Astrocyte (in vitro differentiated cells and primary cell): ENCODE data around the gene CDK15. TPM values are rescaled to one million over a fixed set of nuclear protein-coding genes. Genes with fewer than 3 reads are reported as not detected.

Source experiments
- DNase-seq: peaks from one replicate; pipeline ENCODE4 v3.0.0-alpha.2; 2010; ENCODE audit warnings: low read depth
- FAIRE-seq: peaks from 2 replicates; lab custom pipeline; 2011; peaks lifted over from hg19 to GRCh38; lab: Jason Lieb, UNC
- H2AFZ ChIP-seq: 2 replicates; pipeline ENCODE4 v1.6.0; 2012; ENCODE audit warnings: low read depth, low read length, inconsistent platforms
- H3K27ac ChIP-seq: 2 replicates; pipeline ENCODE4 v1.5.1; 2011; ENCODE audit warnings: low read depth, low read length, inconsistent platforms
- H3K27me3 ChIP-seq: 2 replicates; pipeline ENCODE4 v1.6.0; 2011; ENCODE audit warnings: low read length, inconsistent platforms; ENCODE audit not compliant: insufficient read depth
- H3K36me3 ChIP-seq: 2 replicates; pipeline ENCODE4 v1.5.1; 2011; ENCODE audit warnings: low read length, inconsistent platforms; ENCODE audit not compliant: insufficient read depth
- H3K4me1 ChIP-seq: 2 replicates; pipeline ENCODE4 v1.5.1; 2011; ENCODE audit warnings: low read length, inconsistent platforms; ENCODE audit not compliant: insufficient read depth
- H3K4me2 ChIP-seq: 2 replicates; pipeline ENCODE4 v1.6.0; 2012; ENCODE audit warnings: low read length, inconsistent platforms
- H3K4me3 ChIP-seq: 2 replicates; pipeline ENCODE4 v1.5.1; 2011; ENCODE audit warnings: low read depth, mild to moderate bottlenecking, low read length, inconsistent platforms; ENCODE audit not compliant: insufficient read depth
- H3K79me2 ChIP-seq: 2 replicates; pipeline ENCODE4 v1.6.0; 2012; ENCODE audit warnings: mild to moderate bottlenecking, low read length, inconsistent platforms; ENCODE audit not compliant: insufficient read depth
- H3K9ac ChIP-seq: 2 replicates; pipeline ENCODE4 v1.6.0; 2012; ENCODE audit warnings: mild to moderate bottlenecking, low read length, inconsistent platforms
- H3K9me3 ChIP-seq: 2 replicates; pipeline ENCODE4 v1.5.1; 2012; ENCODE audit warnings: low read depth, mild to moderate bottlenecking, low read length, inconsistent platforms; ENCODE audit not compliant: insufficient read depth
- H4K20me1 ChIP-seq: 2 replicates; pipeline ENCODE4 v1.6.0; 2012; ENCODE audit warnings: low read length, inconsistent platforms; ENCODE audit not compliant: insufficient read depth
- H3K27ac Mint-ChIP-seq: one replicate; pipeline ENCODE4 v1.8.0; 2021; ENCODE audit warnings: mild to moderate bottlenecking, mixed read lengths; ENCODE audit not compliant: unreplicated experiment
- H3K27me3 Mint-ChIP-seq: one replicate; pipeline ENCODE4 v1.8.0; 2021; ENCODE audit warnings: low read depth, mixed read lengths; ENCODE audit not compliant: unreplicated experiment
- H3K36me3 Mint-ChIP-seq: one replicate; pipeline ENCODE4 v1.8.0; 2021; ENCODE audit warnings: low read depth, mixed read lengths; ENCODE audit not compliant: unreplicated experiment
- H3K4me1 Mint-ChIP-seq: one replicate; pipeline ENCODE4 v1.8.0; 2021; ENCODE audit warnings: low read depth, mixed read lengths; ENCODE audit not compliant: unreplicated experiment
- H3K4me3 Mint-ChIP-seq: one replicate; pipeline ENCODE4 v1.8.0; 2021; ENCODE audit warnings: mild to moderate bottlenecking, moderate library complexity, mixed read lengths; ENCODE audit not compliant: unreplicated experiment
- H3K9me3 Mint-ChIP-seq: one replicate; pipeline ENCODE4 v1.8.0; 2021; ENCODE audit warnings: mild to moderate bottlenecking, mixed read lengths; ENCODE audit not compliant: unreplicated experiment
- CTCF ChIP-seq: IDR thresholded peaks from 2 replicates; pipeline ENCODE4 v1.5.1; 2011; ENCODE audit warnings: low read depth, mild to moderate bottlenecking, inconsistent platforms, low read length, moderate library complexity; ENCODE audit not compliant: insufficient read depth
- EZH2 ChIP-seq: IDR thresholded peaks from 2 replicates; pipeline ENCODE4 v1.6.1; 2012; ENCODE audit warnings: mild to moderate bottlenecking, low read length, inconsistent platforms; ENCODE audit not compliant: insufficient read depth
- total RNA-seq: library from RNA; stranded (reverse); gene quantifications from 2 replicates; pipeline ENCODE4 v1.2.1, GENCODE V29; 2021

Gene CDK15
- total RNA-seq, 1 donor from 2014 or later, result 6.6 TPM

GRCh38 chr2:201886504-201886903 is 80.2 kb downstream of the CDK15 start:
- Mint-ChIP-seq H3K4me3 (no peak overlapping the region), H3K27me3 (no peaks in the 10 kb centered on the region), H3K9me3 (no peaks in the 10 kb centered on the region), H3K27ac (no peak overlapping the region), H3K4me1 (peaks cover 37% of the 10 kb centered on the region), H3K36me3 (no peaks in the 10 kb centered on the region)
- TF ChIP-seq EZH2 (no peak), CTCF (no peak)
- Histone ChIP-seq H3K27ac (no peak overlapping the region), H3K9me3 (no peaks in the 10 kb centered on the region), H3K27me3 (no peaks in the 10 kb centered on the region), H3K9ac (no peak overlapping the region), H3K4me3 (no peak overlapping the region), H4K20me1 (no peaks in the 10 kb centered on the region), H3K4me2 (peak overlapping the region; percentile 9), H3K79me2 (no peaks in the 10 kb centered on the region), H2AFZ (no peak overlapping the region), H3K36me3 (no peaks in the 10 kb centered on the region), H3K4me1 (peaks cover 31% of the 10 kb centered on the region)
- FAIRE-seq, result no peak
- peak; percentile 63 for DNase-seq

GRCh38 chr2:201887773-201888425 is 81.6 kb downstream of the CDK15 start:
- Histone ChIP-seq H3K4me1 (peaks cover 20% of the 10 kb centered on the region), H4K20me1 (no peaks in the 10 kb centered on the region), H2AFZ (peak overlapping the region; percentile 6), H3K27ac (no peak overlapping the region), H3K4me3 (peak overlapping the region; percentile 27), H3K9me3 (no peaks in the 10 kb centered on the region), H3K27me3 (no peaks in the 10 kb centered on the region), H3K36me3 (no peaks in the 10 kb centered on the region), H3K9ac (peak overlapping the region; percentile 35), H3K4me2 (peak overlapping the region; percentile 80), H3K79me2 (no peaks in the 10 kb centered on the region)
- no peak overlapping the region for H3K27ac Mint-ChIP-seq
- FAIRE-seq, result no peak
- H3K36me3 Mint-ChIP-seq, result no peaks in the 10 kb centered on the region
- peak overlapping the region; percentile 66 for H3K4me3 Mint-ChIP-seq
- TF ChIP-seq EZH2 (no peak), CTCF (no peak)
- peaks cover 23% of the 10 kb centered on the region for H3K4me1 Mint-ChIP-seq
- H3K27me3 Mint-ChIP-seq, result no peaks in the 10 kb centered on the region
- no peaks in the 10 kb centered on the region for H3K9me3 Mint-ChIP-seq
- no peak for DNase-seq

GRCh38 chr2:201888426-201888800 is 82.1 kb downstream of the CDK15 start:
- no peak overlapping the region for H3K27ac Mint-ChIP-seq
- no peaks in the 10 kb centered on the region for H3K9me3 ChIP-seq

More at GRCh38 chr2:201888426-201888800, 82.1 kb downstream of the CDK15 start:
- peak overlapping the region; percentile 27 for H3K4me3 ChIP-seq
- peaks cover 17% of the 10 kb centered on the region for H3K4me1 ChIP-seq
- H3K27ac ChIP-seq, result no peak overlapping the region
- H3K4me1 Mint-ChIP-seq, result peaks cover 22% of the 10 kb centered on the region
- no peaks in the 10 kb centered on the region for H4K20me1 ChIP-seq
- no peaks in the 10 kb centered on the region for H3K79me2 ChIP-seq
- H3K4me3 Mint-ChIP-seq, result peak overlapping the region; percentile 66
- no peaks in the 10 kb centered on the region for H3K9me3 Mint-ChIP-seq
- peak overlapping the region; percentile 35 for H3K9ac ChIP-seq
- TF ChIP-seq CTCF (no peak), EZH2 (no peak)
- DNase-seq (no peak), FAIRE-seq (peak; percentile 85)
- no peaks in the 10 kb centered on the region for H3K36me3 Mint-ChIP-seq
- H2AFZ ChIP-seq, result peak overlapping the region; percentile 6
- peak overlapping the region; percentile 80 for H3K4me2 ChIP-seq
- H3K27me3 Mint-ChIP-seq, result no peaks in the 10 kb centered on the region
- no peaks in the 10 kb centered on the region for H3K36me3 ChIP-seq
- H3K27me3 ChIP-seq, result no peaks in the 10 kb centered on the region
